Lung (tissue), 12 donors: Measurements from ENCODE around the gene TOX2. TPM values are rescaled to one million over a fixed set of nuclear protein-coding genes. Genes with fewer than 3 reads are reported as not detected.
A peak's percentile ranks its signal among the peaks of the same experiment; 100 is the strongest.

Experiments
- ATAC-seq: fragments of 200-7000 bp; cut with Tn5 transposase; one replicate; pipeline ENCODE4 v1.9.1; 2020; ENCODE audit warnings: moderate number of reproducible peaks; ENCODE audit not compliant: insufficient read depth, low FRiP score
- DNase-seq, 3 donors: peaks; one replicate each; pipeline ENCODE4 v3.0.0-alpha.2; 2013 to 2017
- H3K27ac ChIP-seq, 2 donors: one replicate each; pipeline ENCODE4 v1.5.1; 2013; ENCODE audit warnings: mild to moderate bottlenecking in 2 of 2, moderate library complexity in 2 of 2, control low read depth in 1 of 2, inconsistent platforms in 1 of 2, low read depth in 1 of 2, low read length in 1 of 2
- H3K27me3 ChIP-seq, 3 donors: one replicate each; pipeline ENCODE4 v1.5.1; 2013; ENCODE audit warnings: low read length in 2 of 3; ENCODE audit not compliant: control insufficient read depth in 3 of 3, insufficient read depth in 3 of 3
- H3K36me3 ChIP-seq, 4 donors: one replicate each; pipeline ENCODE4 v1.5.1; 2013; ENCODE audit warnings: low read length in 4 of 4, mild to moderate bottlenecking in 1 of 4, moderate library complexity in 1 of 4; ENCODE audit not compliant: control insufficient read depth in 4 of 4, insufficient read depth in 4 of 4
- H3K4me1 ChIP-seq, 5 donors: one replicate each; pipeline ENCODE4 v1.5.1; 2013; ENCODE audit warnings: low read length in 5 of 5, mild to moderate bottlenecking in 2 of 5, moderate library complexity in 1 of 5; ENCODE audit not compliant: control insufficient read depth in 5 of 5, insufficient read depth in 5 of 5
- H3K4me3 ChIP-seq: one replicate; pipeline ENCODE4 v1.5.1; 2013; ENCODE audit warnings: mild to moderate bottlenecking, control low read depth, moderate library complexity
- H3K9ac ChIP-seq, 2 donors: one replicate each; pipeline ENCODE4 v1.5.1; 2013; ENCODE audit warnings: low read length in 2 of 2, control low read depth in 1 of 2; ENCODE audit not compliant: insufficient read depth in 1 of 2
- H3K9me3 ChIP-seq, 4 donors: one replicate each; pipeline ENCODE4 v1.5.1; 2013; ENCODE audit warnings: low read length in 3 of 4, mild to moderate bottlenecking in 1 of 4, moderate library complexity in 1 of 4; ENCODE audit not compliant: control insufficient read depth in 4 of 4, insufficient read depth in 3 of 4
- CTCF ChIP-seq: IDR thresholded peaks from 2 replicates; pipeline ENCODE4 v1.5.1; 2012; ENCODE audit warnings: mild to moderate bottlenecking; ENCODE audit errors: control extremely low read depth, extremely low read depth
- WGBS, 2 donors: extraction: QIAGEN DNeasy Blood & Tissue Kit; methylation state at CpG; one replicate each; pipeline ENCODE4 v1.1.7; 2013; 5-methylcytosine and 5-hydroxymethylcytosine counted together
- polyA plus RNA-seq, 2 donors: library from polyadenylated mRNA; stranded (reverse); fragments of 200-250 nt; gene quantifications; one replicate each; pipeline ENCODE4 v1.2.1, GENCODE V29; 2013
- total RNA-seq, 2 donors: library from RNA; depleted of rRNA in 1 of 2; stranded (reverse); fragments of >200 nt in 1 of 2; gene quantifications; one replicate each; pipeline ENCODE4 v1.2.1, GENCODE V29; 2014 to 2021
- donor health status: control.
- donor health status: control.
- donor health status: Bipolar disorder and iron deficiency.
- donor health status: healthy.
- donor health status: DM: yes; HTN: yes; CAD: no.

TOX2 gene
- total and polyA plus RNA-seq, 4 donors, result 12.0 to 25.5 (median 16.6) TPM

GRCh38 chr20:43911066-43911465 lies 3.6 kb upstream of the TOX2 start:
- 47 to 61% methylated on average over 2 of the region's 2 CpGs for WGBS, 2 donors
- DNase-seq, result no peak

GRCh38 chr20:43913291-43914025 lies 1.2 kb upstream of the TOX2 start:
- H3K27ac ChIP-seq, result no peak overlapping the region
- H3K9me3 ChIP-seq, result peaks cover 0 to 16% (median 8%) of the 10 kb centered on the region in 4 donors
- ATAC-seq, result no peak
- DNase-seq, result peak in 1 of 3 donors; percentile 10
- H3K4me3 ChIP-seq, result no peak overlapping the region
- H3K9ac ChIP-seq, result no peak overlapping the region
- peaks cover 0 to 14% (median 5%) of the 10 kb centered on the region in 5 donors for H3K4me1 ChIP-seq
- no peak for TF ChIP-seq CTCF
- peaks cover 0 to 21% (median 2%) of the 10 kb centered on the region in 3 donors for H3K27me3 ChIP-seq
- 88 to 89% methylated on average over 3 of the region's 3 CpGs for WGBS, 2 donors
- no peaks in the 10 kb centered on the region for H3K36me3 ChIP-seq

More at GRCh38 chr20:43911066-43911465, 3.6 kb upstream of the TOX2 start:
- Histone ChIP-seq H3K27ac (no peak overlapping the region), H3K27me3 (peaks cover 0 to 9% (median 0%) of the 10 kb centered on the region in 3 donors), H3K4me3 (no peak overlapping the region), H3K4me1 (peaks cover 0 to 13% (median 0%) of the 10 kb centered on the region in 5 donors), H3K36me3 (no peaks in the 10 kb centered on the region), H3K9me3 (peaks cover 0 to 18% (median 8%) of the 10 kb centered on the region in 4 donors), H3K9ac (no peak overlapping the region)
- ATAC-seq, result no peak
- TF ChIP-seq CTCF, result no peak

- H3K36me3 ChIP-seq, result no peaks in the 10 kb centered on the region
- H3K27ac ChIP-seq, result peak overlapping the region in 1 of 2 donors; percentile 87
- H3K27me3 ChIP-seq, result peaks cover 0 to 24% (median 2%) of the 10 kb centered on the region in 3 donors
- WGBS, 2 donors, result 3 to 5% methylated on average over 66 of the region's 66 CpGs
- peak overlapping the region; percentile 83 for H3K4me3 ChIP-seq
- ATAC-seq, result peak; percentile 17
- peak; percentile 46 to 55 (median 52) for DNase-seq
- H3K4me1 ChIP-seq, result peaks cover 0 to 18% (median 5%) of the 10 kb centered on the region in 5 donors
- peaks cover 0 to 16% (median 4%) of the 10 kb centered on the region in 4 donors for H3K9me3 ChIP-seq
- peak overlapping the region in 1 of 2 donors; percentile 62 for H3K9ac ChIP-seq
- TF ChIP-seq CTCF, result no peak
Observed at GRCh38 chr20:43915211-43916072, 790 bp downstream of the TOX2 start.
